Esophagus (tissue), 2 donors: ENCODE data around the gene CDC14A. TPM values are rescaled to one million over a fixed set of nuclear protein-coding genes. Genes with fewer than 3 reads are reported as not detected.

Experiments
- H3K27ac ChIP-seq, 2 donors: one replicate each; pipeline ENCODE4 v1.5.1; 2013; ENCODE audit warnings: low read depth in 2 of 2, mild to moderate bottlenecking in 2 of 2, inconsistent platforms in 1 of 2, low read length in 1 of 2, moderate library complexity in 1 of 2
- H3K27me3 ChIP-seq, 2 donors: one replicate each; pipeline ENCODE4 v1.6.1; 2013; ENCODE audit warnings: low read length in 2 of 2, control low read depth in 1 of 2, mild to moderate bottlenecking in 1 of 2; ENCODE audit not compliant: insufficient read depth in 2 of 2, control insufficient read depth in 1 of 2
- H3K36me3 ChIP-seq, 2 donors: one replicate each; pipeline ENCODE4 v1.6.1; 2013; ENCODE audit warnings: low read length in 1 of 2; ENCODE audit not compliant: control insufficient read depth in 2 of 2, insufficient read depth in 2 of 2
- H3K4me1 ChIP-seq, 2 donors: one replicate each; pipeline ENCODE4 v1.6.1; 2013; ENCODE audit warnings: low read length in 1 of 2; ENCODE audit not compliant: control insufficient read depth in 2 of 2, insufficient read depth in 2 of 2
- H3K4me3 ChIP-seq, 2 donors: one replicate each; pipeline ENCODE4 v1.5.1; 2013; ENCODE audit warnings: low read length in 2 of 2, mild to moderate bottlenecking in 2 of 2, low read depth in 1 of 2, moderate library complexity in 1 of 2
- H3K9me3 ChIP-seq, 2 donors: one replicate each; pipeline ENCODE4 v1.6.1; 2013; ENCODE audit warnings: mild to moderate bottlenecking in 2 of 2, low read depth in 1 of 2, low read length in 1 of 2, moderate library complexity in 1 of 2; ENCODE audit not compliant: control insufficient read depth in 2 of 2, insufficient read depth in 1 of 2
- WGBS, 2 donors: extraction: QIAGEN DNeasy Blood & Tissue Kit; methylation state at CpG; one replicate each; pipeline ENCODE4 v1.1.7; 2013; 5-methylcytosine and 5-hydroxymethylcytosine counted together
- polyA plus RNA-seq, 2 donors: library from polyadenylated mRNA; stranded (reverse); fragments of 200-250 nt; gene quantifications; one replicate each; pipeline ENCODE4 v1.2.3, GENCODE V29; 2013
- donor health status: healthy with polysubstance abuse.
- donor health status: Bipolar disorder and iron deficiency.

Gene CDC14A
- polyA plus RNA-seq, 2 donors = 1.0 to 1.2 TPM

- H3K9me3 ChIP-seq = no peaks in the 10 kb centered on the region
- H3K27me3 ChIP-seq = no peaks in the 10 kb centered on the region
- H3K36me3 ChIP-seq = no peaks in the 10 kb centered on the region
- 78 to 83% methylated on average over 1 of the region's 1 CpG for WGBS, 2 donors
- no peaks in the 10 kb centered on the region for H3K4me1 ChIP-seq
- no peak overlapping the region for H3K27ac ChIP-seq
- H3K4me3 ChIP-seq = no peak overlapping the region
These were observed 96.1 kb downstream of the CDC14A start for GRCh38 chr1:100448366-100448765.

- Histone ChIP-seq H3K27me3 (no peaks in the 10 kb centered on the region), H3K4me3 (no peak overlapping the region), H3K4me1 (no peaks in the 10 kb centered on the region), H3K36me3 (no peaks in the 10 kb centered on the region), H3K9me3 (no peaks in the 10 kb centered on the region), H3K27ac (no peak overlapping the region)
- 74 to 80% methylated on average over 4 of the region's 4 CpGs for WGBS, 2 donors
These were observed 97.2 kb downstream of the CDC14A start for GRCh38 chr1:100449477-100449876.

- Histone ChIP-seq H3K27me3 (no peaks in the 10 kb centered on the region), H3K27ac (no peak overlapping the region), H3K4me3 (no peak overlapping the region), H3K9me3 (no peaks in the 10 kb centered on the region), H3K36me3 (no peaks in the 10 kb centered on the region), H3K4me1 (no peaks in the 10 kb centered on the region)
- 38 to 45% methylated on average over 1 of the region's 1 CpG for WGBS, 2 donors
These were observed 100.3 kb downstream of the CDC14A start for GRCh38 chr1:100452641-100453040.

GRCh38 chr1:100455478-100456072 lies 103.3 kb downstream of the CDC14A start:
- Histone ChIP-seq H3K36me3 (no peaks in the 10 kb centered on the region), H3K4me3 (no peak overlapping the region), H3K27ac (no peak overlapping the region), H3K9me3 (no peaks in the 10 kb centered on the region), H3K4me1 (no peaks in the 10 kb centered on the region), H3K27me3 (no peaks in the 10 kb centered on the region)

GRCh38 chr1:100456880-100457279 lies 104.6 kb downstream of the CDC14A start:
- Histone ChIP-seq H3K9me3 (no peaks in the 10 kb centered on the region), H3K36me3 (no peaks in the 10 kb centered on the region), H3K27ac (no peak overlapping the region), H3K4me1 (no peaks in the 10 kb centered on the region), H3K27me3 (no peaks in the 10 kb centered on the region), H3K4me3 (no peak overlapping the region)
- WGBS, 2 donors = 80 to 81% methylated on average over 2 of the region's 2 CpGs

GRCh38 chr1:100457683-100458082 lies 105.4 kb downstream of the CDC14A start:
- H3K4me1 ChIP-seq = no peaks in the 10 kb centered on the region
- H3K27ac ChIP-seq = no peak overlapping the region
- 90 to 91% methylated on average over 2 of the region's 2 CpGs for WGBS, 2 donors
- no peaks in the 10 kb centered on the region for H3K9me3 ChIP-seq
- peaks cover 0 to 5% of the 10 kb centered on the region in 2 donors for H3K36me3 ChIP-seq
- H3K27me3 ChIP-seq = no peaks in the 10 kb centered on the region
- no peak overlapping the region for H3K4me3 ChIP-seq

- H3K27me3 ChIP-seq = no peaks in the 10 kb centered on the region
- no peak overlapping the region for H3K27ac ChIP-seq
- WGBS, 2 donors = 55 to 58% methylated on average over 6 of the region's 6 CpGs
These were observed 106.5 kb downstream of the CDC14A start for GRCh38 chr1:100458661-100459357.

GRCh38 chr1:100459358-100460114 lies 107.2 kb downstream of the CDC14A start:
- H3K27me3 ChIP-seq = no peaks in the 10 kb centered on the region
- H3K4me1 ChIP-seq = no peaks in the 10 kb centered on the region
- H3K4me3 ChIP-seq = no peak overlapping the region
- 26 to 28% methylated on average over 12 of the region's 12 CpGs for WGBS, 2 donors
- H3K9me3 ChIP-seq = no peaks in the 10 kb centered on the region
- no peak overlapping the region for H3K27ac ChIP-seq
- H3K36me3 ChIP-seq = peaks cover 0 to 8% of the 10 kb centered on the region in 2 donors

More at GRCh38 chr1:100458661-100459357, 106.5 kb downstream of the CDC14A start:
- no peaks in the 10 kb centered on the region for H3K4me1 ChIP-seq
- H3K4me3 ChIP-seq = no peak overlapping the region
- no peaks in the 10 kb centered on the region for H3K9me3 ChIP-seq
- H3K36me3 ChIP-seq = peaks cover 0 to 8% of the 10 kb centered on the region in 2 donors

GRCh38 chr1:100461222-100461621 lies 108.9 kb downstream of the CDC14A start:
- no peak overlapping the region for H3K27ac ChIP-seq
- no peaks in the 10 kb centered on the region for H3K27me3 ChIP-seq
- peaks cover 0 to 8% of the 10 kb centered on the region in 2 donors for H3K36me3 ChIP-seq
- 62 to 68% methylated on average over 4 of the region's 4 CpGs for WGBS, 2 donors
- H3K4me1 ChIP-seq = no peaks in the 10 kb centered on the region
- H3K9me3 ChIP-seq = no peaks in the 10 kb centered on the region
- no peak overlapping the region for H3K4me3 ChIP-seq
